Fibroblast of villous mesenchyme (primary cell): ENCODE results near the gene CNTNAP2. TPM values are rescaled to one million over a fixed set of nuclear protein-coding genes. Genes with fewer than 3 reads are reported as not detected.

ENCODE experiments used
- DNase-seq: peaks from one replicate; pipeline ENCODE4 v3.0.0-alpha.2; 2010; ENCODE audit warnings: low read depth
- H3K4me3 ChIP-seq: 2 replicates; pipeline ENCODE4 v1.5.1; 2011; ENCODE audit warnings: low read depth, mild to moderate bottlenecking, low read length
- total RNA-seq: library from RNA; depleted of rRNA; stranded (reverse); fragments of >200 nt; gene quantifications from 2 replicates; pipeline ENCODE4 v1.2.3, GENCODE V29; 2012
- TF ChIP-seq, protein P1 (sequence below): IDR thresholded peaks from 2 replicates; pipeline ENCODE4 v1.5.1; 2012; ENCODE audit warnings: low read depth, mild to moderate bottlenecking, low read length; ENCODE audit not compliant: insufficient read depth

The CNTNAP2 gene
- total RNA-seq, 1 donor, result not detected

DNA sequence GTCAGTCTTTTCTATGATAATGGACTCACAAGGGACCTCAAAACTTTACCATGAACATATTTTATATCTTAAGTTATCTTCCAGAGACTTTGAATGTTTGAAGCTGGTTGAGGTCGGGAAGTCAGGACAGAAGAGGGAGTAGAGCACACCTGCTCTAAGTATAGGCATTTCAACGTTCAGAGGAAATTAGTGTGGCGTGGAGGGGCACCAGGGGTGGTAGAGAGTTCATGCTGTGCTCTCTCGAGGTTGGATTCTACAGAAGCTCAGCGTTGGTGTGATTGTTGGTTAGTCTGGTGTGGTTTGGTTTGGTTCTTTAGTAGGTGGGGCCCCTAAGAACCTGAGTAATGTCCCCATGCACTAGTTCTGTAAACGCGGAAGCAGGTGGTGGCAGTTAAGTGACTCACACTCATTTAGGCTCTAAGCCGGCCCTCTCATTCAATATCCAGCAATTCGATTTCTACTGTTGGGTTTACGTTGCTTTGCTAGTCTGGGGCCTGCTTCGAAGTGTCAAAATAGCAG is 19.8 kb downstream of the CNTNAP2 start:
- no peak for DNase-seq
- no peak overlapping the region for H3K4me3 ChIP-seq
- TF ChIP-seq, protein P1, sequence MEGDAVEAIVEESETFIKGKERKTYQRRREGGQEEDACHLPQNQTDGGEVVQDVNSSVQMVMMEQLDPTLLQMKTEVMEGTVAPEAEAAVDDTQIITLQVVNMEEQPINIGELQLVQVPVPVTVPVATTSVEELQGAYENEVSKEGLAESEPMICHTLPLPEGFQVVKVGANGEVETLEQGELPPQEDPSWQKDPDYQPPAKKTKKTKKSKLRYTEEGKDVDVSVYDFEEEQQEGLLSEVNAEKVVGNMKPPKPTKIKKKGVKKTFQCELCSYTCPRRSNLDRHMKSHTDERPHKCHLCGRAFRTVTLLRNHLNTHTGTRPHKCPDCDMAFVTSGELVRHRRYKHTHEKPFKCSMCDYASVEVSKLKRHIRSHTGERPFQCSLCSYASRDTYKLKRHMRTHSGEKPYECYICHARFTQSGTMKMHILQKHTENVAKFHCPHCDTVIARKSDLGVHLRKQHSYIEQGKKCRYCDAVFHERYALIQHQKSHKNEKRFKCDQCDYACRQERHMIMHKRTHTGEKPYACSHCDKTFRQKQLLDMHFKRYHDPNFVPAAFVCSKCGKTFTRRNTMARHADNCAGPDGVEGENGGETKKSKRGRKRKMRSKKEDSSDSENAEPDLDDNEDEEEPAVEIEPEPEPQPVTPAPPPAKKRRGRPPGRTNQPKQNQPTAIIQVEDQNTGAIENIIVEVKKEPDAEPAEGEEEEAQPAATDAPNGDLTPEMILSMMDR, result no peak

DNA sequence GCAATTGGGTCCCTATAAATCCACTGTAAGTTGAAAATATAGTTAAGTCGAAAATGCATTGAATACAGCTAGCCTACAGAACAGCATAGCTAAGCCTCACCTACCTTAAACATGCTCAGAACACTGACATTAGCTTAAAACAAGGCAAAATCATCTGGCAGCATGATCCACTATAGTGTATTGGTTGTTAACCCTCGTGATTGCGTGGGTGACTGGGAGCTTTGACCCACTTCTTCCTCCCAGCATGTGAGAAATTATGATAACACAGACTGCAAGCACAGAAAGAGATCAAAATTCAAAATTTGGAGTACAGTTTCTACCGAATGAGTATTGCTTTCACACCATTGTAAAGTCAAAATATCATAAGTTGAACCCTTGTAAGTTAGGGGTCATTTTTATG is 22.3 kb downstream of the CNTNAP2 start:
- TF ChIP-seq, protein P1, result no peak
- DNase-seq, result no peak
- H3K4me3 ChIP-seq, result no peak overlapping the region

DNA sequence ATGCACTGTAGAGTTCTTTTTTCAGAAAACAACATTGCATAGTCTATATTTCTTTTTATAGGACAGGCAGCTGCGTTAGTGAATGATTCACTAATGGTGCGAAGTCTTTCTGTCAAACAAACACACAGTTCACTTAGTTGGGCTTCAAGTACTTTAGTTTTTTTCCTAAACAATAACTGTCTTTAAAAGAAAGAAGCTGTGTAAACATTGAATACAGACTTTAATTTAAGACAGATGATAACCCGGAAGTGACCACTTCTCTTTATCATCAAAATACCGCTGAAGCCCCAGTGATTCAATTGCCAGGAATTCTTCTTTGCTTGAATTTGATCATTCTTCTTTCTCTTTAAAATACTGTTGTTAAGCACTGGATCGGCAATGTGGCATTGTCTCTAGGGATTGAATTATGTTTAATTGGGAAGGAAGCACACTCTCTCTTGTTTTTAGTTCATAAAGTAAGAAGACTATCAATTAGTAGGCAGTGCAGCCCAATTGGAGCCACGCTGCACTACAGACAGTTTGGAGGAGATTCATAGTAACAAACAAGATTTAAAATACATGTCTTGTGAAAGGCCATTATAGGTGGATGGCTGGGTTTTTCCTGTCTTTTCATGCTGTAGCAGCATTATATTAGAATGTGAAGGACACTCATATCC is 30.4 kb downstream of the CNTNAP2 start:
- no peak for DNase-seq
- H3K4me3 ChIP-seq, result no peak overlapping the region
- TF ChIP-seq, protein P1, result no peak

DNA sequence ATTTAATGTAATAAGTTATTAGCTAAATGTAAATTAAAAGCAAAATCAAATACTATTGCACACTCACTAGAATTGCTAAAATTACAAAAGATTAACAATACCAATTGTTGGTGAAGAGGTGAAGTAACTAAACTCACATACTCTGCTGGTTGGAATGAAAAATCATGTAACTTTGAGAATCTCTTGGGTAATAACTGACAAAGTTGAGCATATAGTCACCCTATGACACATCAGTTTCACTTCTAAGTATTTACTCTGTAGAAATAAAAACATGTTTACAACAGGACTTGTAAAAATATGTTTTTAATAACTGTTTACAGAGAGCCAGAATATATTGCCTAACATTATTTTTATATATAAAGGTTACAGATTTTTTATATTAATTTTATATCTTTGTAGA is 33.6 kb downstream of the CNTNAP2 start:
- H3K4me3 ChIP-seq, result no peak overlapping the region
- no peak for DNase-seq
- TF ChIP-seq, protein P1, result no peak

DNA sequence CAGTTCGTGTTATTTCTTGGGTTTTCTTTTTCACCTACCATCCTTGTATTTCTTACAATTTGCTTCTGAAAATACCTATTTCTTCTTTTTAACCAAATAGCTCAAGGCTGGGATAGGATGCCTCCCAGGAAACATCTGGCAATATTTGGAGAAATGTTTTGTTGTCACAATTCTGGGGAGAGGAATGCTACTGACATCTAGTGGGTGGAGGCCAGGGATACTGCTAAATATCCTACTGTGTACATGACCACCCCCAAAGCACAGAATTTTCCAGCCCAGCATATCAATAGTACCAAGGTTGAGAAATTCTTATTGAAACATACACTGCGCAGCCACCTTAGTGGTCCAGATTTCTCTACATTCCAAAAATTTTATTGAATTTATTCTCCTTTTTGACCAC is 55.5 kb downstream of the CNTNAP2 start:
- TF ChIP-seq, protein P1, result no peak
- no peak for DNase-seq
- no peak overlapping the region for H3K4me3 ChIP-seq

DNA sequence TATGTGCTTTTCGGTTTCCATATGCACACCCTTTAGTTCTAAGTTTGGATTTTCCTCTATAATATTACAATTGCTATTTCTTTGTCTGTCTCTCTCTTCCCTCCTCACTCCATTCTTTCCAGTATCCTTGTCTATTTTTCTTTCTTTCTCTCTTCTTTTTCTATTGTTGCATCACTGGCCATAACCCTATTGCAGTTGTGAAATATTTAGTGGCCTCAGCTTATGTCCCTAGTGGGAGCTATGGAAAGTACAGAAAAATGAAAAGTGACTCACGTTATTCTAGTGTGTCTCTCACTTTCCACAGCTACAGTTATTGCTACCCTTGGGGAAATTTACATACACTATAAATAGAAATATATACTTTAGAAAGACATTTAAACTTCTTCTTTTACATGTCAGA is 59.1 kb downstream of the CNTNAP2 start:
- no peak for DNase-seq
- H3K4me3 ChIP-seq, result no peak overlapping the region
- TF ChIP-seq, protein P1, result no peak

DNA sequence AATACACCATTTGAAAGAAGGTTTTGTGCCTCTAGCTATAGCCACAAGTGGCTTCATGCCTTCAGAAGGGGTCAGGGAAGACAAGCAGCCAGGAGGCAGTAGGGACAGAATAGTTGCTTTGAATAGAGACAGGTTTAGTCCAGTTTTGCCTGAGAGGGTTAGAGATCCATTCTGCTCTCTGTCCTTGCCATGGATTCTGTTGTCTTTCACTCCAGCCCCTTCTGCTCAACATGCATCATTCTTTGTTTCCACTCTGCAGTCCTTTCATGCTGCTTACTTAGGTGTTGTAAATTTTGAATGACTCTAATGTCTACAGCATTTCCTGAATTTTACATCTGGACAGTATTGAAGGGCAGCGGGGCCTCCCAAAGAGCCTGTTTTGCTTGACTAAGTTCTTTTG is 60.3 kb downstream of the CNTNAP2 start:
- H3K4me3 ChIP-seq, result no peak overlapping the region
- DNase-seq, result no peak
- TF ChIP-seq, protein P1, result no peak
